ENCODE results near the gene LEMD2. TPM values are rescaled to one million over a fixed set of nuclear protein-coding genes. Genes with fewer than 3 reads are reported as not detected.
A peak's percentile ranks its signal among the peaks of the same experiment; 100 is the strongest.

The LEMD2 gene
- total and polyA plus RNA-seq, 9 donors = 34.3 to 44.8 (median 40.3) TPM

DNA sequence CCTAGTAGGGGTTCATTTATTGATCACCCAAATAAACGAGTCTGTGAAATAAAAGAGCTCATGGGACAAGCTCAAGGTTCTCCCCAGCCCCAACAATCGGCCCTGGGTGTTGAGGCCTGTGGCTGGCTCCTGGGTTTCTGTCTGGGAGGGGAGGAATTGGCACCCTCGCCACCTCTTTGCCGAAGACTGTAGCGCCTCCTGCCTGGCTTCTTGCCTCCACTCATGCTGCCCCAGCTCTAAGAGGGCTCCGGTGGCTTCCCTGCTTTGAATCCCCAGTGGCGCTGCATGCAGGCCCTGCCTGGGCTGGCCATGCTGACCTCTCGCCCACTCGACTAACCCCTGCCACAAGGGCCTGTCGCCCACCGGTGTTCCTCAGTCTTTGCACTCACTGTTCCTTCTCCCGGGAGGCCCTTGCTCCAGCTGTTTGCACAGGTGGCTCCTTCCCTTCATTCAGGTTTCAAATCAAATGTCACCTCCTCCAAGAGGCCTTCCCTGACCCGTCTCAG lies 9.5 kb upstream of the LEMD2 start:
- DNase-seq = no peak
- Histone ChIP-seq H3K27ac (ENCODE audit: low read length) (no peak overlapping the region), H3K4me3 (ENCODE audit: low read length) (no peak overlapping the region), H3K9me3 (replicated peaks; ENCODE audit: control insufficient read depth, low read depth, low read length) (no peaks in the 10 kb centered on the region), H3K4me1 (ENCODE audit: control insufficient read depth, insufficient read depth, low read length) (peaks cover 15% of the 10 kb centered on the region), H3K36me3 (ENCODE audit: control insufficient read depth, insufficient read depth, low read length) (no peaks in the 10 kb centered on the region), H3K27me3 (ENCODE audit: control insufficient read depth, insufficient read depth, low read length) (peaks cover 5% of the 10 kb centered on the region)
- 83% methylated on average over 13 of the region's 13 CpGs for WGBS (ENCODE audit: insufficient coverage)

DNA sequence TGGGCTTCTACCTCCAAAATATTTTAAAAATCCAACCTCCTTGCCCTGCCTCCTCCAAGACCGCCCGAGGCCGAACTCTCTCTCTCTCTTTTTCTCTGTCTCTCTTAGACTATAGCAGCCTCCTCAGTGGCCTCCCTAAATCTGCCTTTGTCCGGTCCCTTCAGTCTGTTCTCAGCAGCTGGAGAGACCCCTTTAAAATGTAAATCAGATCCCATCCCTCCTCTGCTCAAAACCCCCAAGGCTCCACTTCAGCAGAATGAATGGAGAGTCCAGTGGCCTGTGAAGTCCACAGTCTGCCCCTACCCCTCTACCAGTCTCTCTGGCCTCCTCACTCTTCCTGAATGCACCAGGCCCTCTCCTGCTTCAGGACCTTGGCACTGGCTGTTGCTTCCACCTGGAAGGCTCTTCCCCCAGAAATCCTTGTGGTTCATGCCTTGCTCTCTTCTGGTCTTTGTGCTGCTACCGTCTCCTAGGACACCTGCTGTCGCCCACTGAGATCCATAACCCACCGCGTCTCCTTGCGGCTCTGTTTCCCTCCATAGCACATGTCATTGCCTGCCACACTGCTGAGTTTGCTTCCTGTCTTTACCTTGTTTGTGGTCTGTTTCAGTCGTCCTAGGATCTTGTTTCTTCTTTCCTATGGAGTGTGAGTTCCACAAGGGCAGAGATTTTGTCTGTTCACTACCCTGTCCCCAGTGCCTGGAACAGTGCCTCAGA lies 8.9 kb upstream of the LEMD2 start:
- Histone ChIP-seq H3K4me3 (ENCODE audit: low read length) (no peak overlapping the region), H3K27me3 (ENCODE audit: control insufficient read depth, insufficient read depth, low read length) (peaks cover 11% of the 10 kb centered on the region), H3K4me1 (ENCODE audit: control insufficient read depth, insufficient read depth, low read length) (peaks cover 15% of the 10 kb centered on the region), H3K36me3 (ENCODE audit: control insufficient read depth, insufficient read depth, low read length) (no peaks in the 10 kb centered on the region), H3K27ac (ENCODE audit: low read length) (no peak overlapping the region), H3K9me3 (replicated peaks; ENCODE audit: control insufficient read depth, low read depth, low read length) (no peaks in the 10 kb centered on the region)
- no peak for DNase-seq
- 65% methylated on average over 9 of the region's 10 CpGs for WGBS (ENCODE audit: insufficient coverage)

DNA sequence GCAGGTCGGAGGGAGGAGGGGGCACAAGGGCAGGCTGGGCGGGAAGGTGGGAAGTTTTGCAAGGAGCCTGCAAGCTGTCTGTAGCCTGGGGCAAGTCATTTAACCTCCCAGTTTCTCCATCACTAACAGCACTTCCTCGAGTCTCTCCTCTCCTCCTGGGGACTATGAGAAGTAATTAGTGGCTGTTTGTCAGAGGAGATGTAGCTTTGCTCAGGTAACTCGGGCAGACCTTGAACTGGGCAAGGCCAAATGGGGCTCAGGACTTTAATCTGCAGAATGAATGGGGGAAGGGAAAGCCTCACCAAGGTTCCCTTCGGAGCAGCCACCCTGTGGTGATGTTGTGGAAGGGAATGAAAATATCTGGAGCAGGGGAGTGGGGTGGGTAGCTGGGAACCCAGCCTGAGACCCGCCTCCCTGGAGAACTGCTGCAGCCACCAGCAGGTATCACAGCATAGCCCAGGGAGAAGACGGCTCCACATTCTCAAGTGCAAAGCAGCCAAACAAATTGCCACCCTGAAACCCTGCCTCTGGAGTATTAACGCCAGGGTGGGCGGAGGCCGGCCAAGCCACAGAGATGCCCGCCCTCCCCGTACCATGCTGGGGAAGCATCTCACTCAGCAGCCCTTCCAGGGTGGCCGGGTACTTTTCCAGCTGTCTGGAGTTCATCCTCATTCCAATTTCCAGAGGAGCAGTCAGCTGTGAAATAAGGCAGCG lies 6.1 kb upstream of the LEMD2 start:
- 35% methylated on average over 8 of the region's 14 CpGs for WGBS (ENCODE audit: insufficient coverage)
- peaks cover 9% of the 10 kb centered on the region for H3K27me3 ChIP-seq (ENCODE audit: control insufficient read depth, insufficient read depth, low read length)
- DNase-seq = no peak

DNA sequence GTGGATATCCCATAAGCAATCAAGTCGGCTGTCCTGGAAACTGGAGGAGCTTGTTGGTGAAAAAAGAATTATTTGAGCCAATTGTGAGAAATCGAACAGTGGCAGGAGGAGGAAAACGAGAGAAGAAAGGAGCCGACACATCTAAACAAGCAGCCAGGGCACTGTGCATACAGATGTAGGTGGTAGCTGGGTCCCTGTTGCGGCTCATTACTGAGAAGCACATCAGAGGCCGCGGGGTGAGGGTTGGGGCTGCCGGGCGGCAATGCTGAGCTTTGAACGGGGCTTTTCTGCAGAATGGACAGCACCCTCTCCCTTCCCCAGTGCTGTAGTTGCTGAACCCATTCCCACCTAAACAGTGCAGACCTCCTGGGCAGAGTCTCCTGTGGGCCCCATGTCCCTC lies 4.1 kb upstream of the LEMD2 start:
- no peaks in the 10 kb centered on the region for H3K9me3 ChIP-seq (replicated peaks; ENCODE audit: control insufficient read depth, low read depth, low read length)

More for the DNA sequence above, 6.1 kb upstream of the LEMD2 start:
- Histone ChIP-seq H3K9me3 (replicated peaks; ENCODE audit: control insufficient read depth, low read depth, low read length) (no peaks in the 10 kb centered on the region), H3K27ac (ENCODE audit: low read length) (no peak overlapping the region), H3K4me3 (ENCODE audit: low read length) (no peak overlapping the region), H3K36me3 (ENCODE audit: control insufficient read depth, insufficient read depth, low read length) (no peaks in the 10 kb centered on the region), H3K4me1 (ENCODE audit: control insufficient read depth, insufficient read depth, low read length) (peaks cover 4% of the 10 kb centered on the region)

DNA sequence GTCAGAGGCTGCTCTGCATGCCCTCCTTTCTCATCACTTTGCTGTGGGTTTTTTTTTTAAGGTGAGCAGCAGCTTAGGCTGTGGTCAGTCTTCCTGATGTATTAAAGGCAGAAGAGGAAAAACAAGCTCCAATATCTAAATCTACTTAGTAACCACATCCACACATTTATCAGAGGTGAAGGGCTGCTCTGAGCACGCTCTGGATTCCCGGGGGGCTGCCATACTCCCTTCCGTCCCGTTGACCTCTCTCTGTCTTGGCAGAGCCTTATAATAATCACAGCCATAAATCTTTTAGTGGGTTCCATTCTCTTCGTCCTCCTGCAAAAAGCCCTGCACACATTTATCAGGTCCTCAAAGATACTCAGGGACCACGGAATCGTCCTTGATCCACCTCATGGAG lies 2.7 kb upstream of the LEMD2 start:
- Histone ChIP-seq H3K27me3 (ENCODE audit: control insufficient read depth, insufficient read depth, low read length) (peaks cover 9% of the 10 kb centered on the region), H3K4me3 (ENCODE audit: low read length) (no peak overlapping the region), H3K9me3 (replicated peaks; ENCODE audit: control insufficient read depth, low read depth, low read length) (no peaks in the 10 kb centered on the region), H3K36me3 (ENCODE audit: control insufficient read depth, insufficient read depth, low read length) (peaks cover 9% of the 10 kb centered on the region), H3K4me1 (ENCODE audit: control insufficient read depth, insufficient read depth, low read length) (peaks cover 18% of the 10 kb centered on the region), H3K27ac (ENCODE audit: low read length) (no peak overlapping the region)
- 33% methylated on average over 5 of the region's 7 CpGs for WGBS (ENCODE audit: insufficient coverage)
- DNase-seq = no peak

More for the DNA sequence above, 4.1 kb upstream of the LEMD2 start:
- peaks cover 9% of the 10 kb centered on the region for H3K27me3 ChIP-seq (ENCODE audit: control insufficient read depth, insufficient read depth, low read length)
- H3K4me1 ChIP-seq (ENCODE audit: control insufficient read depth, insufficient read depth, low read length) = peaks cover 6% of the 10 kb centered on the region
- 48% methylated on average over 9 of the region's 10 CpGs for WGBS (ENCODE audit: insufficient coverage)
- H3K4me3 ChIP-seq (ENCODE audit: low read length) = no peak overlapping the region
- no peaks in the 10 kb centered on the region for H3K36me3 ChIP-seq (ENCODE audit: control insufficient read depth, insufficient read depth, low read length)
- no peak for DNase-seq
- H3K27ac ChIP-seq (ENCODE audit: low read length) = no peak overlapping the region

DNA sequence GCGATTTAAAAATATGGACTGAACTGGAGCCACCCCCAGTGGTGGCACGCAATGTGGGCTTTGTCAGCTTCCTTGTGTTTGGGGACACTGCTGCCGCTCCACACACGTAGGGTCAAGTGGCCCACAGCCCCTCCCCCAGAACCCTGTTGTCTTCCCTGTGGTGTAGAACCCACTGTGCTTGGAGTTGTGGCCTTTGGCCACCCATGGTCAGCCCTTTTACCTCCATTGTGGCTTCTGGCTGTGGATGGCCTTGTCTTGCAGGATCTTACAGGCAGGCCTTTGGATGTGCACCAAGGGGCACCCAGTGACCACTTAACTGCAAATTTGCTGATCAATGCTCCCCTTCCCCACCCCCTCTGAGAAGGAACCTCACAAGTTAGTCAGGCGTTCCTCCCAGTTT lies 2.0 kb upstream of the LEMD2 start:
- Histone ChIP-seq H3K4me1 (ENCODE audit: control insufficient read depth, insufficient read depth, low read length) (peaks cover 22% of the 10 kb centered on the region), H3K4me3 (ENCODE audit: low read length) (no peak overlapping the region), H3K27ac (ENCODE audit: low read length) (no peak overlapping the region), H3K9me3 (replicated peaks; ENCODE audit: control insufficient read depth, low read depth, low read length) (no peaks in the 10 kb centered on the region), H3K36me3 (ENCODE audit: control insufficient read depth, insufficient read depth, low read length) (peaks cover 12% of the 10 kb centered on the region), H3K27me3 (ENCODE audit: control insufficient read depth, insufficient read depth, low read length) (peaks cover 9% of the 10 kb centered on the region)
- 90% methylated on average over 2 of the region's 5 CpGs for WGBS (ENCODE audit: insufficient coverage)
- no peak for DNase-seq

DNA sequence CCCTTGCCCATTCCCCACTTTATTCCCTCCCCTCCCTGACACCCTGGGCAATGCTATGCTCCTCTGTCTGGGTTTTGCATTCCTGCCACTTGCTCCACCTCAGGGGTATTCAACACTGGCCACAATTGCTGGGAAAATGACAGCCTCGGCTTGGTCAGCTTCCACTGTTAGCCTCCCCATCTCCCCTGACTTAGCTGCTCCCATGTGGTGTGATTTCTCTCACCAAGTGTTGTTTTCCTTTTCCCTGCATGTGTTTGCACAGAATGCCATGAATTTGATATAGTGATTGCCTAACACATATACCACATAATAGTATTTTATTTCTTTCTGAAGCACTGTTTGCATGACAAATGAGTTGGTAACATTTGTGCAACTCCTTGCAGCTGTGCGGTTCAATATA lies 1.4 kb upstream of the LEMD2 start:
- H3K27me3 ChIP-seq (ENCODE audit: control insufficient read depth, insufficient read depth, low read length) = peaks cover 9% of the 10 kb centered on the region

DNA sequence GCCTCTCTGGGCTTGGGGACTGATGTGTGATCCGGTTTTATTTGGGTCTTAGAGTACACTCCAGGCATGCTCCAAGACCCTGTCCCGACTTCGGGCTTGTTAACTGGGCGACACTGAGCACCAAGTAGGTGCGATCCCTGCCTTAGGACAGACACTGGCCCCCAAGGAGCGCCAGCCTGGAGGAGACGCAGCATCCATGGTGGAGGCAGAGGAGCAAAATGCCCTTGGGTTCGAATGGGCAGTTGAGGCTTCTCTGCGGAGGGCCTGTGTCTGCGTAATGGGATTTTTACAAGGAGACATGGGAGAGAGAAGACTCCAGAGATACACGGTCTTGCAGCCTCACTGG lies 593 bp upstream of the LEMD2 start:
- no peak for DNase-seq
- Histone ChIP-seq H3K27ac (ENCODE audit: low read length) (no peak overlapping the region), H3K4me1 (ENCODE audit: control insufficient read depth, insufficient read depth, low read length) (peaks cover 31% of the 10 kb centered on the region), H3K9me3 (replicated peaks; ENCODE audit: control insufficient read depth, low read depth, low read length) (no peaks in the 10 kb centered on the region), H3K4me3 (ENCODE audit: low read length) (peak overlapping the region; percentile 30), H3K27me3 (ENCODE audit: control insufficient read depth, insufficient read depth, low read length) (peaks cover 9% of the 10 kb centered on the region), H3K36me3 (ENCODE audit: control insufficient read depth, insufficient read depth, low read length) (peaks cover 26% of the 10 kb centered on the region)
- 94% methylated on average over 8 of the region's 11 CpGs for WGBS (ENCODE audit: insufficient coverage)

More for the DNA sequence above, 1.4 kb upstream of the LEMD2 start:
- H3K9me3 ChIP-seq (replicated peaks; ENCODE audit: control insufficient read depth, low read depth, low read length) = no peaks in the 10 kb centered on the region
- 57% methylated on average over 1 of the region's 2 CpGs for WGBS (ENCODE audit: insufficient coverage)
- H3K4me1 ChIP-seq (ENCODE audit: control insufficient read depth, insufficient read depth, low read length) = peaks cover 26% of the 10 kb centered on the region
- no peak overlapping the region for H3K27ac ChIP-seq (ENCODE audit: low read length)
- no peak for DNase-seq
- H3K36me3 ChIP-seq (ENCODE audit: control insufficient read depth, insufficient read depth, low read length) = peaks cover 17% of the 10 kb centered on the region
- H3K4me3 ChIP-seq (ENCODE audit: low read length) = no peak overlapping the region

DNA sequence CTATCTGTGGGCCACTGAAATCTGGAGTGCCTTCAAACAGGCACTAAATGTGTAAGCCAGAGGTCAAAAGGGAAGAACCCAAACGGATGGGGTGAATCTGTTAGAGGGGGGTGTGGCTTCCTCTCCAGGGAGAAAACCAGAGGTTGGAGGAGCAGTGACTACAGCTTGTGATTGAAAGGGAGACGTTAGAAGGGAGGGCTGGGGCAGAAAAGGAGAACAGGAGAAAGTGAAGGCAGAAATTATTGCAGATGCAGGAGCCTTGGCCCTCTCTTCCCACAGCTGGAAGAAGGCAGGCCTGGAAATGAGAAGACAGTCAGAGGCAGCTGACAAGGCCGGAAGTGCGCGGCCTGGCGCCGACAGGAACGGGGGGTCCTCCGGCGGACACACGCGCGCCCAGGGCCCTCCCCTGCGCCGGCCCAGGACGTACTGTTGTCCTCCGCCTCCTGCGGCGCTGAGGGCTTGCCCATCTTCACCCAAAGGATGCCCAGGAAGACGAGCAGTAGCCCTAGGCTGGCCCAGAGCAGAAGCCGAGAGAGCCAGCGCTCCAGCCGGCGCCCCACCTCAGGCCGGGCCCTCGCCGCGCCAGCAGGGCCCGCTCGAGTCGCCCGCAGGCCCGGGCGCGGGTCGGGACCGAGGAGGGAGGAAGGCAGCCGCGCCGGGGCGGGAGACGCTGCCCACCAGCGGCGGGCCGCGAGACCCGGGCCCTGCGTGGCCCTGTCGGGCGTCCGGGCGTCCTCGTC lies 806 bp downstream of the LEMD2 start:
- peaks cover 31% of the 10 kb centered on the region for H3K4me1 ChIP-seq (ENCODE audit: control insufficient read depth, insufficient read depth, low read length)
- DNase-seq = peak; percentile 96
- WGBS (ENCODE audit: insufficient coverage) = under 1% methylated on average over 53 of the region's 53 CpGs
- H3K4me3 ChIP-seq (ENCODE audit: low read length) = peak overlapping the region; percentile 63
- H3K27me3 ChIP-seq (ENCODE audit: control insufficient read depth, insufficient read depth, low read length) = peaks cover 4% of the 10 kb centered on the region
- H3K36me3 ChIP-seq (ENCODE audit: control insufficient read depth, insufficient read depth, low read length) = peaks cover 39% of the 10 kb centered on the region
- H3K27ac ChIP-seq (ENCODE audit: low read length) = peak overlapping the region; percentile 96
- H3K9me3 ChIP-seq (replicated peaks; ENCODE audit: control insufficient read depth, low read depth, low read length) = no peaks in the 10 kb centered on the region

Data from muscle of leg (tissue), 11 donors.